H1 (cell line): ENCODE data around the gene ZMAT5. TPM values are rescaled to one million over a fixed set of nuclear protein-coding genes. Genes with fewer than 3 reads are reported as not detected.

Source experiments
- CTCF ChIA-PET: fragments of 300-600 bp; sonication (Branson Sonifier 250); formaldehyde crosslinking; loops from one replicate; lab custom pipeline; 2021; ENCODE audit not compliant: partially characterized antibody; lab: Charles Lee
- POLR2A ChIA-PET: fragments of 300-600 bp; sonication (Branson Sonifier 250); formaldehyde crosslinking; loops from one replicate; lab custom pipeline; 2021; ENCODE audit warnings: inconsistent platforms; ENCODE audit not compliant: partially characterized antibody; lab: Charles Lee
- DNase-seq, 2 experiments: peaks; one replicate each; pipeline versions ENCODE4 v3.0.0 to v3.0.0-alpha.2; 2010 to 2022; ENCODE audit warnings: low spot score in 2 of 2, low read depth in 1 of 2, mixed read lengths in 1 of 2
- FAIRE-seq: peaks from 2 replicates; lab custom pipeline; 2011; peaks lifted over from hg19 to GRCh38; lab: Jason Lieb, UNC
- H2AFZ ChIP-seq: 2 replicates; pipeline ENCODE4 v1.8.1; 2012; ENCODE audit warnings: low read length, inconsistent platforms
- H2AK5ac ChIP-seq: 2 replicates; pipeline ENCODE4 v1.6.1; 2013; ENCODE audit warnings: low read depth, low read length
- H2BK120ac ChIP-seq: replicated peaks from 2 replicates; pipeline ENCODE3; 2013; ENCODE audit warnings: low read depth, low read length, inconsistent platforms
- H2BK12ac ChIP-seq: 2 replicates; pipeline ENCODE4 v1.6.1; 2013; ENCODE audit warnings: low read depth, low read length
- H2BK15ac ChIP-seq: 2 replicates; pipeline ENCODE4 v1.6.1; 2013; ENCODE audit warnings: low read length
- H2BK20ac ChIP-seq: 2 replicates; pipeline ENCODE4 v1.6.1; 2013; ENCODE audit warnings: low read length
- H2BK5ac ChIP-seq: 2 replicates; pipeline ENCODE4 v1.6.1; 2013; ENCODE audit warnings: low read depth, low read length
- H3K14ac ChIP-seq: 2 replicates; pipeline ENCODE4 v1.6.1; 2013; ENCODE audit warnings: inconsistent platforms; ENCODE audit not compliant: insufficient read length
- H3K18ac ChIP-seq: 2 replicates; pipeline ENCODE4 v1.6.1; 2013; ENCODE audit warnings: low read length; ENCODE audit errors: extremely low read depth
- H3K23ac ChIP-seq: 2 replicates; pipeline ENCODE4 v1.6.1; 2013; ENCODE audit warnings: inconsistent platforms; ENCODE audit not compliant: insufficient read length
- H3K23me2 ChIP-seq: 2 replicates; pipeline ENCODE4 v1.6.1; 2013; ENCODE audit warnings: low read depth, low read length
- H3K27ac ChIP-seq: 2 replicates; pipeline ENCODE4 v1.6.1; 2011; ENCODE audit warnings: low read depth, low read length, inconsistent platforms
- H3K27me3 ChIP-seq, 4 experiments: replicated peaks in 1 of 4; 1 replicate in 1 of 4; 2 replicates in 3 of 4; pipeline versions ENCODE4 v1.6.1 to v1.8.1; 2011 to 2013; ENCODE audit warnings: low read length in 3 of 4, mild to moderate bottlenecking in 3 of 4, inconsistent platforms in 2 of 4, mixed read lengths in 2 of 4, moderate library complexity in 1 of 4; ENCODE audit not compliant: control insufficient read depth in 3 of 4, insufficient read depth in 3 of 4; ENCODE audit errors: extremely low read depth in 1 of 4
- H3K36me3 ChIP-seq, 4 experiments: 2 replicates each; pipeline versions ENCODE4 v1.6.1 to v1.8.1; 2011 to 2013; ENCODE audit warnings: mild to moderate bottlenecking in 4 of 4, low read length in 3 of 4, moderate library complexity in 2 of 4, control low read depth in 1 of 4, inconsistent platforms in 1 of 4; ENCODE audit not compliant: insufficient read depth in 4 of 4, control insufficient read depth in 2 of 4
- H3K4ac ChIP-seq: replicated peaks from 2 replicates; pipeline ENCODE3; 2013; ENCODE audit warnings: low read length, low read depth, mixed read lengths, inconsistent platforms; ENCODE audit not compliant: insufficient read length
- H3K4me1 ChIP-seq, 4 experiments: replicated peaks in 1 of 4; 1 replicate in 1 of 4; 2 replicates in 3 of 4; pipeline versions ENCODE4 v1.6.1 to v1.8.1; 2011 to 2013; ENCODE audit warnings: low read length in 3 of 4, inconsistent platforms in 2 of 4, mixed read lengths in 1 of 4; ENCODE audit not compliant: insufficient read depth in 4 of 4, control insufficient read depth in 3 of 4
- H3K4me2 ChIP-seq, 2 experiments: 2 replicates each; pipeline versions ENCODE4 v1.6.1 to v1.8.1; 2011 to 2013; ENCODE audit warnings: low read depth in 2 of 2, low read length in 2 of 2, control low read depth in 1 of 2, inconsistent platforms in 1 of 2, mild to moderate bottlenecking in 1 of 2; ENCODE audit not compliant: insufficient read depth in 1 of 2
- H3K4me3 ChIP-seq, 4 experiments: fragments of 200-600, 300-600 bp in 1 of 4; sonication (generic), shearing (Covaris generic), sonication (Bioruptor Twin) in 1 of 4; 2 replicates each; pipeline versions ENCODE4 v1.5.1 to v1.8.1; 2011 to 2016; ENCODE audit warnings: low read length in 4 of 4, low read depth in 3 of 4, control low read depth in 2 of 4, inconsistent platforms in 2 of 4, mild to moderate bottlenecking in 2 of 4, mixed read lengths in 1 of 4, moderate library complexity in 1 of 4; ENCODE audit not compliant: insufficient read depth in 2 of 4; ENCODE audit errors: extremely low read depth in 1 of 4
- H3K56ac ChIP-seq: replicated peaks from 2 replicates; pipeline ENCODE3; 2013; ENCODE audit warnings: low read depth, mild to moderate bottlenecking, mixed read lengths, low read length, inconsistent platforms; ENCODE audit not compliant: insufficient read length
- H3K79me1 ChIP-seq: 2 replicates; pipeline ENCODE4 v1.6.1; 2013; ENCODE audit warnings: low read depth, low read length, control low read depth
- H3K79me2 ChIP-seq, 2 experiments: 2 replicates each; pipeline versions ENCODE4 v1.6.1 to v1.8.1; 2012 to 2013; ENCODE audit warnings: low read length in 2 of 2, mild to moderate bottlenecking in 2 of 2, inconsistent platforms in 1 of 2; ENCODE audit not compliant: insufficient read depth in 2 of 2, control insufficient read depth in 1 of 2
- H3K9ac ChIP-seq, 4 experiments: replicated peaks in 1 of 4; 1 replicate in 1 of 4; 2 replicates in 3 of 4; pipeline versions ENCODE4 v1.6.1 to v1.8.1; 2011 to 2013; ENCODE audit warnings: low read depth in 3 of 4, low read length in 3 of 4, control low read depth in 2 of 4, mild to moderate bottlenecking in 2 of 4, moderate library complexity in 2 of 4, inconsistent platforms in 1 of 4; ENCODE audit errors: extremely low read depth in 1 of 4
- H3K9me3 ChIP-seq, 2 experiments: 2 replicates each; pipeline versions ENCODE4 v1.6.1 to v1.8.1; 2012 to 2013; ENCODE audit warnings: mild to moderate bottlenecking in 2 of 2, moderate library complexity in 2 of 2, control low read depth in 1 of 2, inconsistent platforms in 1 of 2, low read depth in 1 of 2, low read length in 1 of 2, mixed read lengths in 1 of 2; ENCODE audit not compliant: insufficient read depth in 2 of 2
- H4K20me1 ChIP-seq, 2 experiments: replicated peaks in 1 of 2; 2 replicates each; pipeline versions ENCODE3 to v1.8.1; 2011 to 2013; ENCODE audit warnings: inconsistent platforms in 2 of 2, low read length in 2 of 2, mild to moderate bottlenecking in 1 of 2; ENCODE audit not compliant: insufficient read depth in 2 of 2, control insufficient read depth in 1 of 2
- H4K5ac ChIP-seq: 2 replicates; pipeline ENCODE4 v1.6.1; 2013; ENCODE audit warnings: low read length, low read depth, mixed read lengths, inconsistent platforms; ENCODE audit not compliant: insufficient read length
- H4K8ac ChIP-seq: 2 replicates; pipeline ENCODE4 v1.8.0; 2013; ENCODE audit warnings: mild to moderate bottlenecking, moderate library complexity, low read length, inconsistent platforms; ENCODE audit not compliant: insufficient read depth; ENCODE audit errors: extremely low read depth
- H4K91ac ChIP-seq: replicated peaks from 2 replicates; pipeline ENCODE3; 2013; ENCODE audit warnings: low read length, mixed read lengths, inconsistent platforms; ENCODE audit not compliant: insufficient read length
- BRCA1 ChIP-seq: IDR thresholded peaks from 2 replicates; pipeline ENCODE4 v1.6.1; 2012; ENCODE audit warnings: low read depth, low read length, improper control_type of control experiment
- CHD2 ChIP-seq: IDR thresholded peaks from 2 replicates; pipeline ENCODE4 v1.6.1; 2012; ENCODE audit warnings: low read length, improper control_type of control experiment
- CREB1 ChIP-seq: IDR thresholded peaks from 2 replicates; pipeline ENCODE4 v1.6.1; 2012; ENCODE audit warnings: inconsistent platforms
- EP300 ChIP-seq, 2 experiments: IDR thresholded peaks; 1 replicate in 1 of 2; 2 replicates in 1 of 2; pipeline ENCODE4 v1.6.1; 2011 to 2012; ENCODE audit warnings: low read depth in 2 of 2, low read length in 2 of 2, mild to moderate bottlenecking in 2 of 2, borderline replicate concordance in 1 of 2, inconsistent platforms in 1 of 2, moderate library complexity in 1 of 2
- HDAC2 ChIP-seq, 2 experiments: fragments of 300-600 bp in 1 of 2; sonication (generic) in 1 of 2; IDR thresholded peaks; 2 replicates each; pipeline ENCODE4 v1.6.1; 2011 to 2012; ENCODE audit warnings: low read depth in 2 of 2, low read length in 2 of 2, mild to moderate bottlenecking in 2 of 2, moderate library complexity in 2 of 2, borderline replicate concordance in 1 of 2, inconsistent platforms in 1 of 2
- SIRT6 ChIP-seq: IDR thresholded peaks from one replicate; pipeline ENCODE4 v1.7.1; 2012; ENCODE audit warnings: low read length, inconsistent platforms
- SP4 ChIP-seq: IDR thresholded peaks from 2 replicates; pipeline ENCODE4 v1.6.1; 2012; ENCODE audit warnings: low read length, inconsistent platforms
- TBP ChIP-seq: IDR thresholded peaks from 2 replicates; pipeline ENCODE4 v1.6.1; 2011; ENCODE audit warnings: low read depth, low read length, improper control_type of control experiment
- YY1 ChIP-seq: IDR thresholded peaks from 2 replicates; pipeline ENCODE4 v1.6.1; 2011; ENCODE audit warnings: low read depth, mild to moderate bottlenecking, low read length
- ZNF274 ChIP-seq: IDR thresholded peaks from 2 replicates; pipeline ENCODE4 v1.7.0; 2012; ENCODE audit warnings: low read length, borderline replicate concordance; ENCODE audit errors: extremely low read depth
- WGBS, 2 experiments: shearing (Covaris generic) in 1 of 2; methylation state at CpG; one replicate each; pipeline versions ENCODE4 v1.1.6 to v1.1.7; 2013 to 2015; ENCODE audit warnings: low lambda C conversion rate in 2 of 2, mixed read lengths in 2 of 2, inconsistent platforms in 1 of 2, low coverage in 1 of 2, missing lambda C conversion rate in 1 of 2; ENCODE audit not compliant: insufficient replicate concordance in 2 of 2, insufficient coverage in 1 of 2, insufficient read length in 1 of 2; ENCODE audit errors: extremely low coverage in 1 of 2, missing lambda C conversion rate in 1 of 2; 5-methylcytosine and 5-hydroxymethylcytosine counted together
- polyA plus RNA-seq, 7 experiments: library from polyadenylated mRNA; depleted of rRNA in 3 of 7; stranded (reverse) in 5 of 7; unstranded in 2 of 7; fragments of >200 nt in 5 of 7; fragments of 200-250 nt in 2 of 7; gene quantifications; 1 replicate in 5 of 7; 2 replicates in 1 of 7; 4 replicates in 1 of 7; pipeline versions ENCODE4 v1.2.1 to v1.2.3, GENCODE V29; 2011 to 2013; ENCODE audit warnings: missing spikeins in 2 of 7, mixed read lengths in 2 of 7
- total RNA-seq: library from RNA; stranded (reverse); fragmentation: NEBNext Ultra II Directional; extraction: Animal tissue kit (Norgen Biotek cat#: 25700); gene quantifications from 2 replicates; pipeline ENCODE4 v1.2.1, GENCODE V29; 2021

The ZMAT5 gene
- total and polyA plus RNA-seq, 2 of the 8 experiments (the other 6 are each of a cell fraction or from before 2014, with no cell fraction given) = 14.0 to 38.3 TPM

DNA sequence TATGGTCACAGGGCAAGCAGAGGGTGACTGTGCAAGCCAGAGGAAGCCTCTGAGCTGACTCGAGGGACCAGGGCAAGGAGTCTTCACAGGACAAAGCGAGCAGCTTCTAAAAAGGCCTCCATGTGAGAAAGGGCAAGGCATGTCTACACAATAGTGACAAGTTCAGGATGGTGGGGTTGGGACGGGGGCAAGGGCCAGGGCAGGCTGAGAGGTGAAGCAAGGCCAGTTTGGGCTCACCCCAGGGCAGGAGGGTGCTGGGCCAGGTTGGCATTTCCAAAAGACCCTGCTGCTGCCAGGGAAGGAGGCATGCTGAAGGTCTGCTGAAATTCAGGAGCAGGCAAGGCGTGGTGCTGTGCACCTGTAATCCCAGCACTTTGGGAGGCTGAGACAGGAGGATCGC lies 59.3 kb downstream of the ZMAT5 start:
- H3K36me3 ChIP-seq = no peaks in the 10 kb centered on the region
- no peak overlapping the region for H4K91ac ChIP-seq
- H2BK120ac ChIP-seq = no peak overlapping the region
- no peak overlapping the region for H4K8ac ChIP-seq
- H4K5ac ChIP-seq = no peak overlapping the region
- POLR2A ChIA-PET = interaction anchor here (1.0 to 1.1 kb wide), 2 partner anchors 30 to 75 kb away, joined by 3 read pairs; no protein-coding TSS in a partner anchor
- no peak overlapping the region for H3K4me2 ChIP-seq
- H2AK5ac ChIP-seq = no peak overlapping the region
- no peak overlapping the region for H3K14ac ChIP-seq
- H3K23me2 ChIP-seq = peaks cover 9% of the 10 kb centered on the region; the same call in 1 of the 2 replicates
- no peak overlapping the region for H2BK20ac ChIP-seq
- no peaks in the 10 kb centered on the region for H3K79me1 ChIP-seq
- no peak overlapping the region for H3K18ac ChIP-seq
- no peak overlapping the region for H3K27ac ChIP-seq
- 0 out of 2 replicates have a peak overlapping the region, but pooled peaks have one; percentile 9 for H2BK5ac ChIP-seq
- TF ChIP-seq SIRT6 (no peak), BRCA1 (no peak), ZNF274 (no peak), CREB1 (no peak), YY1 (no peak), TBP (no peak), HDAC2 (IDR thresholded peaks at IDR 0.05; ENCODE audit: borderline replicate concordance in 1 of 2, low read depth in 2 of 2, low read length in 2 of 2) (no peak), SP4 (no peak), EP300 (IDR thresholded peaks at IDR 0.05; ENCODE audit: borderline replicate concordance in 1 of 2, low read depth in 2 of 2, low read length in 2 of 2) (no peak), CHD2 (no peak)
- H3K56ac ChIP-seq = no peak overlapping the region
- no peaks in the 10 kb centered on the region for H3K9me3 ChIP-seq
- H3K79me2 ChIP-seq = no peaks in the 10 kb centered on the region
- H3K23ac ChIP-seq = no peak overlapping the region
- H3K4me3 ChIP-seq = no peak overlapping the region
- CTCF ChIA-PET = interaction anchor here (0.6 to 4.5 kb wide), 4 partner anchors 10 to 86 kb away, joined by 3 to 25 read pairs (median 10); no protein-coding TSS in a partner anchor
- H3K4me1 ChIP-seq = peaks cover 1 to 38% (median 27%) of the 10 kb centered on the region in 4 experiments
- DNase-seq (no peak), FAIRE-seq (no peak)
- no peak overlapping the region for H2BK12ac ChIP-seq
- no peak overlapping the region for H3K9ac ChIP-seq
- no peak overlapping the region for H2BK15ac ChIP-seq
- no peak overlapping the region for H3K4ac ChIP-seq
- peaks cover 0 to 16% (median 9%) of the 10 kb centered on the region in 4 experiments; a peak in 3 of 7 replicates for H3K27me3 ChIP-seq
- peaks cover 0 to 5% of the 10 kb centered on the region in 2 experiments for H4K20me1 ChIP-seq
- H2AFZ ChIP-seq = no peak overlapping the region
- WGBS, 2 experiments = 89% methylated on average over 5 of the region's 5 CpGs; no CpG with 5 or more reads in 1 of the 2 experiments
